Upper lobe of right lung (tissue), 1 donor: ENCODE results near the gene KIAA1755. TPM values are rescaled to one million over a fixed set of nuclear protein-coding genes. Genes with fewer than 3 reads are reported as not detected.

ENCODE experiments used
- ATAC-seq: fragments of 200-7000 bp; cut with Tn5 transposase; one replicate; pipeline ENCODE4 v1.9.1; 2020; ENCODE audit warnings: mild to moderate bottlenecking, moderate library complexity
- DNase-seq: peaks from one replicate; pipeline ENCODE4 v3.0.0-alpha.2; 2020
- H3K27ac ChIP-seq: fragments of 200-600 bp; one replicate; pipeline ENCODE4 v1.8.0; 2022
- H3K27me3 ChIP-seq: fragments of 200-600 bp; one replicate; pipeline ENCODE4 v1.8.0; 2022; ENCODE audit warnings: mild to moderate bottlenecking
- H3K36me3 ChIP-seq: fragments of 200-600 bp; one replicate; pipeline ENCODE4 v1.8.0; 2022
- H3K4me1 ChIP-seq: fragments of 200-600 bp; one replicate; pipeline ENCODE4 v1.8.0; 2022
- H3K4me3 ChIP-seq: fragments of 200-600 bp; one replicate; pipeline ENCODE4 v1.8.0; 2022; ENCODE audit warnings: mild to moderate bottlenecking
- H3K9me3 ChIP-seq: fragments of 200-600 bp; one replicate; pipeline ENCODE4 v1.8.0; 2022
- intact Hi-C: fragments of 100-400 bp; cut with DNase I; formaldehyde crosslinking; loops from one replicate; pipeline ENCODE4 v1.11.0; 2022
- total RNA-seq: library from RNA; stranded (reverse); fragmentation: NEBNext Ultra II Directional; extraction: Animal tissue kit (Norgen Biotek cat#: 25700); gene quantifications from one replicate; pipeline ENCODE4 v1.2.1, GENCODE V29; 2021
- TF ChIP-seq, protein P1 (sequence below): fragments of 200-600 bp; IDR thresholded peaks from one replicate; pipeline ENCODE4 v1.8.0; 2022; ENCODE audit warnings: antibody characterized with exemption
- donor health status: DM: no; HTN: yes; CAD: no; lungs with severe emphysema.

Gene KIAA1755
- total RNA-seq, 1 donor from 2014 or later = 2.3 TPM

DNA sequence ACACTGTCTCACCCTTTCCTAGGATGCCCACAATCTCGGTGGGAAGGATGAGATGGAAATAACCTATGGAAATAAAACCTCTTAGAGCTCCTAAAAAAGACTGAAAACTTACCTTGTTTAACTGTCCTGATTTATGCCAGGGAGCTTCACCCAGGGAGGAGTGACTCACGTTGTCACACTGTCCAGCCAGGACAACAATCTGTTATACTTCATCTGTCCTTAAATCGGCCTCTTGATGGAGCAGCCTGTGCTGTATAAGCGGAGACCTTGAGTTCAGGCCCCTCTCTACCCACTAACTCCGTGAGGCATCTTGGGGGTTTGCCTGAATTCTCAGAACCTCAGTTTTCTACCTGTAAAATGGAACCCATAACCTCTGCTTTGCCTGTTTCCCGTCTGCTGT lies 9.2 kb upstream of the KIAA1755 start:
- intact Hi-C loops = no loop called here
- no peak for ATAC-seq
- Histone ChIP-seq H3K4me3 (no peak overlapping the region), H3K36me3 (no peaks in the 10 kb centered on the region), H3K4me1 (peaks cover 8% of the 10 kb centered on the region), H3K27ac (no peak overlapping the region), H3K27me3 (no peaks in the 10 kb centered on the region), H3K9me3 (no peaks in the 10 kb centered on the region)
- TF ChIP-seq, protein P1, sequence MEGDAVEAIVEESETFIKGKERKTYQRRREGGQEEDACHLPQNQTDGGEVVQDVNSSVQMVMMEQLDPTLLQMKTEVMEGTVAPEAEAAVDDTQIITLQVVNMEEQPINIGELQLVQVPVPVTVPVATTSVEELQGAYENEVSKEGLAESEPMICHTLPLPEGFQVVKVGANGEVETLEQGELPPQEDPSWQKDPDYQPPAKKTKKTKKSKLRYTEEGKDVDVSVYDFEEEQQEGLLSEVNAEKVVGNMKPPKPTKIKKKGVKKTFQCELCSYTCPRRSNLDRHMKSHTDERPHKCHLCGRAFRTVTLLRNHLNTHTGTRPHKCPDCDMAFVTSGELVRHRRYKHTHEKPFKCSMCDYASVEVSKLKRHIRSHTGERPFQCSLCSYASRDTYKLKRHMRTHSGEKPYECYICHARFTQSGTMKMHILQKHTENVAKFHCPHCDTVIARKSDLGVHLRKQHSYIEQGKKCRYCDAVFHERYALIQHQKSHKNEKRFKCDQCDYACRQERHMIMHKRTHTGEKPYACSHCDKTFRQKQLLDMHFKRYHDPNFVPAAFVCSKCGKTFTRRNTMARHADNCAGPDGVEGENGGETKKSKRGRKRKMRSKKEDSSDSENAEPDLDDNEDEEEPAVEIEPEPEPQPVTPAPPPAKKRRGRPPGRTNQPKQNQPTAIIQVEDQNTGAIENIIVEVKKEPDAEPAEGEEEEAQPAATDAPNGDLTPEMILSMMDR = no peak
- no peak for DNase-seq

DNA sequence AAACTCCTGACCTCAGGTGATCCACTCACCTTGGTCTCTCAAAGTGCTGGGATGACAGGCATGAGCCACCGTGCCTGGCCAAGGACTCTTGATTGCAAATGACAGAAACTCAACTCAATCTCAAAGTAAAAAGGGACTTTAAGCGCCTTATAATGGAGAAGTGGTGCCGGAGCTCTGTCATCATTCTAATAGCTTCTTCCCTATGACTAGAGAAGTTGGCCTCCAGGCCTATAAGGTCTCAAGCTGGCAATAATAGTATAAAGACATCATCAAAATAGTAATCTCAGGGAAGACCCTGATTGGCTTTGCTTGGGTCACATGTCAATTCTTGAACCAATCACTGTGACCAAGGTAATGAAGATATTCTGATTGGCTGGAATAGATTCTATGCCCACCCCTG lies 8.5 kb upstream of the KIAA1755 start:
- H3K27me3 ChIP-seq = no peaks in the 10 kb centered on the region
- ATAC-seq (no peak), DNase-seq (no peak)
- no peak overlapping the region for H3K4me3 ChIP-seq
- H3K27ac ChIP-seq = no peak overlapping the region
- H3K4me1 ChIP-seq = peaks cover 8% of the 10 kb centered on the region
- TF ChIP-seq, protein P1 = no peak
- no peaks in the 10 kb centered on the region for H3K36me3 ChIP-seq
- H3K9me3 ChIP-seq = no peaks in the 10 kb centered on the region
- intact Hi-C loops = no loop called here

DNA sequence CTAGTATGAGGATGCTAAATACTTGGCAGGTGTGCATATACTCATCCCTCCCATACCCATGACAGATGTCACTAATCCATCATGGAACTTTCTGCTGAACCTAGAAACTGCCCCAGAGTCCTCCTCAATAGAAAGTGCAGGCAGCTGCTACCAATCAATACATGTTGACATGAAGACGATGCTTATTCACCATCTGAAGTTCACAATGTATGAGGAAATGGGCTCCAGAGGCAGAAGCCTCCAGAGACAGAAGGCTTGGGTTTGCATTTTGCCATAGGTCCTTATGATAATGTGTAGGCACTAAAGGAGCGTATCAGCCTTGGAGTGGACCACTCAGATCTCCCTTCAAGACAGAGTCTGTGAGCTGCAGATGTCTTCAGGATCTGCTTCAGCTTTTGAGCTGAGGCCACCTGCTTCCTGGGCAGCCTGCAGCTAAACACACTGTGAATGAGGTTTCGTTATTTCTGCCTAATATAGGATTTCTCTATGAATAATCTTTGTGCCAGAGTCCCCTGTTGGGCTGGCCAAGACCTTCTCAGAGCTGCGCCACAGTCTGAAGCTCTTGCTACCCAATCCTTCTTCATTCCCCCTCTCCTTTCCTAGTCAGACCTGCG lies 7.5 kb upstream of the KIAA1755 start:
- peaks cover 8% of the 10 kb centered on the region for H3K4me1 ChIP-seq
- H3K4me3 ChIP-seq = no peak overlapping the region
- peaks cover 5% of the 10 kb centered on the region for H3K27me3 ChIP-seq
- H3K9me3 ChIP-seq = no peaks in the 10 kb centered on the region
- no peak overlapping the region for H3K27ac ChIP-seq
- DNase-seq (no peak), ATAC-seq (no peak)
- intact Hi-C loops = no loop called here
- H3K36me3 ChIP-seq = no peaks in the 10 kb centered on the region
- TF ChIP-seq, protein P1 = no peak

- peaks cover 5% of the 10 kb centered on the region for H3K27me3 ChIP-seq
- TF ChIP-seq, protein P1 = no peak
- no peaks in the 10 kb centered on the region for H3K36me3 ChIP-seq
- H3K27ac ChIP-seq = no peak overlapping the region
- H3K9me3 ChIP-seq = no peaks in the 10 kb centered on the region
- no peak overlapping the region for H3K4me3 ChIP-seq
- no peak for ATAC-seq
- DNase-seq = no peak
- intact Hi-C loops = no loop called here
- H3K4me1 ChIP-seq = peaks cover 8% of the 10 kb centered on the region
Measured at GRCh38 chr20:38267296-38267695, 6.8 kb upstream of the KIAA1755 start.

DNA sequence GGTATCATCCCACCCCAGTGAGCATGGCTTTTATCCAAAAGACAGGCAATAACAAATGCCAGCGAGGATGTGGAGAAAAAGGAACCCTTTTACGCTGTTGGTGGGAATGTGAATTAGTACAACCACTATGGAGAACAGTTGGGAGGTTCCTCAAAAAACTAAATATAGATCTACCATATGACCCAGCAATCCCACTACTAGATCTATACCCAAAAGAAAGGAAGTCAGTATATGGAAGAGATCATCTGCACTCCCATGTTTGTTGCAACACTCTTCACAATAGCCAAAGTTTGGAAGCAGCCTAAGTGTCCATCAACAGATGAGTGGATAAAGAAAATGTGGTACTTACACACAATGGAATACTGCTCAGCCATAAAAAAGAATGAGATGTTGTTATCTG lies 5.9 kb upstream of the KIAA1755 start:
- H3K4me1 ChIP-seq = peaks cover 8% of the 10 kb centered on the region
- intact Hi-C loops = no loop called here
- H3K9me3 ChIP-seq = no peaks in the 10 kb centered on the region
- TF ChIP-seq, protein P1 = no peak
- H3K27me3 ChIP-seq = peaks cover 11% of the 10 kb centered on the region
- H3K36me3 ChIP-seq = no peaks in the 10 kb centered on the region
- H3K27ac ChIP-seq = no peak overlapping the region
- H3K4me3 ChIP-seq = no peak overlapping the region
- no peak for DNase-seq
- ATAC-seq = no peak

- Histone ChIP-seq H3K27ac (no peak overlapping the region), H3K36me3 (no peaks in the 10 kb centered on the region), H3K9me3 (no peaks in the 10 kb centered on the region), H3K4me1 (peaks cover 14% of the 10 kb centered on the region), H3K4me3 (no peak overlapping the region), H3K27me3 (peaks cover 20% of the 10 kb centered on the region)
- DNase-seq = no peak
- TF ChIP-seq, protein P1 = no peak
- intact Hi-C loops = no loop called here
- no peak for ATAC-seq
Measured at GRCh38 chr20:38262931-38263330, 2.4 kb upstream of the KIAA1755 start.
